ENCODE data around the gene HAPLN1. TPM values are rescaled to one million over a fixed set of nuclear protein-coding genes. Genes with fewer than 3 reads are reported as not detected.

The HAPLN1 gene
- total RNA-seq, 1 experiment from 2014 or later, result not detected

- BruUV-seq (replicated peaks), result no TSS peak
- Mint-ChIP-seq H3K4me3 (ENCODE audit: unreplicated experiment) (no peak overlapping the region), H3K4me1 (ENCODE audit: insufficient read depth, unreplicated experiment) (no peaks in the 10 kb centered on the region), H3K27ac (ENCODE audit: low read depth, unreplicated experiment) (no peak overlapping the region), H3K27me3 (ENCODE audit: insufficient read depth, unreplicated experiment) (peaks cover 18% of the 10 kb centered on the region), H3K36me3 (ENCODE audit: insufficient read depth, unreplicated experiment) (no peaks in the 10 kb centered on the region), H3K9me3 (ENCODE audit: unreplicated experiment) (peaks cover 8% of the 10 kb centered on the region)
- ChIA-PET POLR2A (no interaction called here), CTCF (interaction anchor here (0.6 to 2.0 kb wide), 2 partner anchors 14 to 1149 kb away, joined by 3 to 7 read pairs; no protein-coding TSS in a partner anchor)
- intact Hi-C loops (cut with micrococcal nuclease), result no loop called here
- DNase-seq (ENCODE audit: unreplicated experiment), result no peak
- TF ChIP-seq, protein P1, sequence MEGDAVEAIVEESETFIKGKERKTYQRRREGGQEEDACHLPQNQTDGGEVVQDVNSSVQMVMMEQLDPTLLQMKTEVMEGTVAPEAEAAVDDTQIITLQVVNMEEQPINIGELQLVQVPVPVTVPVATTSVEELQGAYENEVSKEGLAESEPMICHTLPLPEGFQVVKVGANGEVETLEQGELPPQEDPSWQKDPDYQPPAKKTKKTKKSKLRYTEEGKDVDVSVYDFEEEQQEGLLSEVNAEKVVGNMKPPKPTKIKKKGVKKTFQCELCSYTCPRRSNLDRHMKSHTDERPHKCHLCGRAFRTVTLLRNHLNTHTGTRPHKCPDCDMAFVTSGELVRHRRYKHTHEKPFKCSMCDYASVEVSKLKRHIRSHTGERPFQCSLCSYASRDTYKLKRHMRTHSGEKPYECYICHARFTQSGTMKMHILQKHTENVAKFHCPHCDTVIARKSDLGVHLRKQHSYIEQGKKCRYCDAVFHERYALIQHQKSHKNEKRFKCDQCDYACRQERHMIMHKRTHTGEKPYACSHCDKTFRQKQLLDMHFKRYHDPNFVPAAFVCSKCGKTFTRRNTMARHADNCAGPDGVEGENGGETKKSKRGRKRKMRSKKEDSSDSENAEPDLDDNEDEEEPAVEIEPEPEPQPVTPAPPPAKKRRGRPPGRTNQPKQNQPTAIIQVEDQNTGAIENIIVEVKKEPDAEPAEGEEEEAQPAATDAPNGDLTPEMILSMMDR (IDR thresholded peaks at IDR 0.05; ENCODE audit: unreplicated experiment), result no peak
Observed at GRCh38 chr5:83731638-83732037, 11.0 kb upstream of the HAPLN1 start.

DNA sequence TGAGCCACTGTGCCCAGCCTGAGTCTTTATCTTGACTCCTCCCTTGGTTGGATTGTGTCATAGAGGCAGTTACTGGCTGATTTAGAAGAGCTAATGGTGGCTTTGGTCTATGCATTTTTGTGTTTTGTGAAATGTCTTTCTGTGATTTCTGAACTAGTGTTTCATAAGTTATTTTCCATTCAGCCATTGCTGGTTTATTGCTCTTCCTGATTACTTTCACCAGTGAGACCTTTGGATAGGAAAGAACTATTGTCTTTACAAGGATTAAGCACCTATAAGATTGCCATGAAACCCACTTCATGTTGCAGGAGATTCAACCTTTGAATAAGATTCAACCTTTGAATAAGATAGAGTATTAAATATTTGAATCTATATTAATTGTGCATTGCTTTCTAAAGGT lies 8.7 kb upstream of the HAPLN1 start:
- Mint-ChIP-seq H3K27ac (ENCODE audit: low read depth, unreplicated experiment) (no peak overlapping the region), H3K4me1 (ENCODE audit: insufficient read depth, unreplicated experiment) (no peaks in the 10 kb centered on the region), H3K9me3 (ENCODE audit: unreplicated experiment) (peaks cover 3% of the 10 kb centered on the region), H3K27me3 (ENCODE audit: insufficient read depth, unreplicated experiment) (peaks cover 33% of the 10 kb centered on the region), H3K36me3 (ENCODE audit: insufficient read depth, unreplicated experiment) (no peaks in the 10 kb centered on the region), H3K4me3 (ENCODE audit: unreplicated experiment) (no peak overlapping the region)
- DNase-seq (ENCODE audit: unreplicated experiment), result no peak
- ChIA-PET CTCF (interaction anchor here (1.2 to 1.4 kb wide), 2 partner anchors 11 to 17 kb away, joined by 3 to 4 read pairs; no protein-coding TSS in a partner anchor), POLR2A (no interaction called here)
- BruUV-seq (replicated peaks), result no TSS peak
- TF ChIP-seq, protein P1 (IDR thresholded peaks at IDR 0.05; ENCODE audit: unreplicated experiment), result no peak
- intact Hi-C loops (cut with micrococcal nuclease), result no loop called here

DNA sequence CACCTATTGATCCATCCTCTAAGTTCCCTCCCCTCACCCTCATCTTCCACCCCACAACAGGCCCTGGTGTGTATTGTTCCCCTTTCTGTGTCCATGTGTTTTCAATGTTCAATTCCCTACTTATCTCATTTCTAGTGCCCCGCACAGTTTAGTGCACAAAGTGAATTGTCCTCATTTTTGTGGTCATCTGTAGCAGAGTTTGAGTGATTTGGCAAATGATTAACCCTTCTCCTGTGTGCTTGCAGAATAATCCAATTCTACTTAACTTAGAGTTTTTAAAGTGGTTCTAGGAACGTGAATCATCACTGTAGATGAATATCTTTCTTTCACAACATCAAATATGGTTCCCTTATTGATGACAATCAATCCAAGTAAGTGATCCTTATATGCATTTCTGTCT lies 6.3 kb upstream of the HAPLN1 start:
- no peak for DNase-seq (ENCODE audit: unreplicated experiment)
- BruUV-seq (replicated peaks), result no TSS peak
- Mint-ChIP-seq H3K27ac (ENCODE audit: low read depth, unreplicated experiment) (no peak overlapping the region), H3K36me3 (ENCODE audit: insufficient read depth, unreplicated experiment) (no peaks in the 10 kb centered on the region), H3K4me1 (ENCODE audit: insufficient read depth, unreplicated experiment) (peaks cover under 1% of the 10 kb centered on the region), H3K4me3 (ENCODE audit: unreplicated experiment) (no peak overlapping the region), H3K9me3 (ENCODE audit: unreplicated experiment) (no peaks in the 10 kb centered on the region), H3K27me3 (ENCODE audit: insufficient read depth, unreplicated experiment) (peaks cover 55% of the 10 kb centered on the region)
- TF ChIP-seq, protein P1 (IDR thresholded peaks at IDR 0.05; ENCODE audit: unreplicated experiment), result no peak
- intact Hi-C loops (cut with micrococcal nuclease), result no loop called here
- ChIA-PET POLR2A (interaction anchor here (0.7 kb wide), 1 partner anchor 59 kb away, joined by 3 read pairs; no protein-coding TSS in a partner anchor), CTCF (no interaction called here)

DNA sequence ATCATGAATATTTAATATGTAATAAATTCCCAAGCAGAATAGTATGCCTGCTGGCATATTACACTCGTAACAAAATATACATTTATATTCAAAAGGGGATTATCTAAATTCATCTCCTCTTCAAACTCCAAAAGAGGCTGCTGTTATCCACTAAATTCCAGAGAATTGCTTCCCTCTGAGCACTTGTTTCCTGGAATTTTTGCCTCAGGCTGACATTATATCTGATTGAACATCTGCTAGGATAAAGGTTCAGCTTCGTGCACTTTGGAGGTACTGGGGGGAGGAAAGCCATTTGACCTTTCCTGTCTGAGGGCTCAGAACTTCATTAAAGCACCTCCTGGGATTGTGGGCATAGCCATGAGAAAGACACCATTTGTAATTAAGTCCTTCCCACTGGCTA lies 4.3 kb upstream of the HAPLN1 start:
- Mint-ChIP-seq H3K9me3 (ENCODE audit: unreplicated experiment) (no peaks in the 10 kb centered on the region), H3K36me3 (ENCODE audit: insufficient read depth, unreplicated experiment) (no peaks in the 10 kb centered on the region)
- intact Hi-C loops (cut with micrococcal nuclease), result no loop called here

More for the DNA sequence above, 4.3 kb upstream of the HAPLN1 start:
- Mint-ChIP-seq H3K4me3 (ENCODE audit: unreplicated experiment) (no peak overlapping the region), H3K27me3 (ENCODE audit: insufficient read depth, unreplicated experiment) (peaks cover 75% of the 10 kb centered on the region), H3K4me1 (ENCODE audit: insufficient read depth, unreplicated experiment) (peaks cover 5% of the 10 kb centered on the region), H3K27ac (ENCODE audit: low read depth, unreplicated experiment) (no peak overlapping the region)
- POLR2A ChIA-PET, result interaction anchor here (0.6 kb wide), 1 partner anchor 709 kb away, joined by 3 read pairs; no protein-coding TSS in a partner anchor
- TF ChIP-seq, protein P1 (IDR thresholded peaks at IDR 0.05; ENCODE audit: unreplicated experiment), result no peak
- no peak for DNase-seq (ENCODE audit: unreplicated experiment)
- CTCF ChIA-PET, result interaction anchor here (1.4 kb wide), 1 partner anchor 13 kb away, joined by 4 read pairs; no protein-coding TSS in a partner anchor
- BruUV-seq (replicated peaks), result no TSS peak

All from MCF 10A (cell line).